IgD-negative memory B cell (primary cell): Measurements from ENCODE around the gene SCUBE2. TPM values are rescaled to one million over a fixed set of nuclear protein-coding genes. Genes with fewer than 3 reads are reported as not detected.
A peak's percentile ranks its signal among the peaks of the same experiment; 100 is the strongest.
"Not testable (repeated sequence)": the region's sequence is repeated elsewhere in the genome, so short reads cannot be mapped to it uniquely, and the experiment has no call there.

ENCODE experiments used
- H3K27ac Mint-ChIP-seq, 3 donors: one replicate each; pipeline ENCODE4 v1.8.0; 2020 to 2022; ENCODE audit warnings: mild to moderate bottlenecking in 3 of 3, mixed read lengths in 3 of 3, moderate library complexity in 1 of 3
- H3K27me3 Mint-ChIP-seq: one replicate; pipeline ENCODE4 v1.8.0; 2021; ENCODE audit warnings: mixed read lengths
- H3K36me3 Mint-ChIP-seq: one replicate; pipeline ENCODE4 v1.8.0; 2020; ENCODE audit warnings: mild to moderate bottlenecking, mixed read lengths
- H3K4me1 Mint-ChIP-seq, 3 donors: one replicate each; pipeline ENCODE4 v1.8.0; 2020 to 2022; ENCODE audit warnings: mixed read lengths in 3 of 3, mild to moderate bottlenecking in 1 of 3
- H3K4me3 Mint-ChIP-seq, 4 donors: one replicate each; pipeline ENCODE4 v1.8.0; 2020 to 2022; ENCODE audit warnings: mild to moderate bottlenecking in 4 of 4, mixed read lengths in 4 of 4, moderate library complexity in 3 of 4
- H3K9me3 Mint-ChIP-seq, 3 donors: one replicate each; pipeline ENCODE4 v1.8.0; 2020 to 2021; ENCODE audit warnings: mixed read lengths in 3 of 3, mild to moderate bottlenecking in 1 of 3
- polyA plus RNA-seq: library from polyadenylated mRNA; unstranded; fragments of 300-500 nt; fragmentation: Illumina TruSeq; gene quantifications from one replicate; pipeline ENCODE4 v1.2.3, GENCODE V29; 2021

SCUBE2 gene
- polyA plus RNA-seq, 1 donor from 2014 or later = not detected

DNA sequence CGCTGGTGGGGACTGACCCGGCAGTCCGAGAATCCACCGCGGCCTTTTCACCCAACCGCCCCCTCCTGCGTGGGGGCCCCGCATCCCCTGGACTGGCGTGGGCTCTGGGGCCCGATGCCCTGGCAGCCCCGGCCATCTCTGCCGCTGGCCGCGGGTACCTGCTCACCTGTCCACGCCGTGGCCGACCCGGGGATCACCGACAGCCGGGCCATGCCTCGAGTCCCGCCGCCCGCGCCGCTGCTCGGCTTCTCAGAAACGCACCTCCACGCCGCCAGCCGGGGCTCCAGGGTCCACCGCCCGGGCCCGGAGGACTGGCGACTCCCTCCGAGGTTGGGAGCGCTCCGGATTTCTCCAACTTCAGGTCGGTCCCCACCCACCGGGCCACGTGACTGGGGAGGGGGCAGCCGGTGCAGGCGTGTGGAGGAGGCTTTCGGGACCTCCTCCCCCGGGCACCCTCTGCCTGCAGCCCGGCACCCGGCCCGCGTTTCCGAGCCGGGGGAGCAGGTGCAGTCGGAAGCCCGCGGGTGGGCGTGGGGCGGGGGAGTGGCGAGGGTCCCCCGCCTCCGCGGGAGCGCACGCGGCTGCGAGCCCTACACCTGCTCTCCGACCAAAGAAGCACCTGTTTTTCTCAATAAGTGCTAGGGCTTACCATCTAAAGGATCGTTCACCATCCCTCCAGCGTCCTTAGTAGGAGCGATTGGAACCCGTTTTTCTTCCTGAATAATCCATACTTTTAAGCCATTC is 87.0 kb downstream of the SCUBE2 start:
- H3K4me1 Mint-ChIP-seq = peaks cover 3 to 9% (median 4%) of the 10 kb centered on the region in 3 donors
- H3K36me3 Mint-ChIP-seq = no peaks in the 10 kb centered on the region
- peak overlapping the region in 1 of 3 donors; percentile 53 for H3K27ac Mint-ChIP-seq
- peaks cover 36% of the 10 kb centered on the region for H3K27me3 Mint-ChIP-seq
- H3K4me3 Mint-ChIP-seq = peak overlapping the region in 3 of 4 donors; percentile 44 to 72 (median 64)
- no peaks in the 10 kb centered on the region for H3K9me3 Mint-ChIP-seq

DNA sequence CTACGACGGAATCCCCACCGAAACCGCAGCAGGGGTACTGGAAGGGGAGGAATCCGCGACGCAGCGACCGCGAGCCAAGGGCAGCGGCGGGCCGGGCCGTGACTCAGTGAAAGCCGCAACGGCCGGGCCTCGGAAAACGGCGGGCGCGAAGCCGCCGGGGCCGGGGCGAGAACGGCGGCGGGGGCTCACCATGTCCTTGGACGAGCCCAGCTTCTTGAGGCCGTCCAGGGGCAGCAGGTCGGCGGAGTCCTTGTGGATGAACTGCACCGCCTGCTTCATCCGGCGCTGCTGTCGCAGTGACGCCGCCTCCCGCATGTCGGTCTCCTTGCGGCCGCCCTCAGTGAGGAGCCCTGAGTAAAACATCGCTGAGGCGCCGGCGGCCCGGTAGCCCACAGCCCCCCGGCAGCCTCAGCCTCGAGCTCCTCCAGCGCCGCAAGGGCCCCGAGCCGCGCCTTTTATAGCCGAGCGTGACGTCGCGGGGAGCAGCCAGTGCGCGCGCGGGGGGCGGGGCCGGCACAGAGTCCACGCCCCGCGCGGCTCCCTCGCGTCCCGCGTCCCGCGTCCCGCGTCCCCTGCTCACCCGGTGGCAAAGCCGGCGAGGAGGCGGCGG is 87.7 kb downstream of the SCUBE2 start, which contains the start of gene NRIP3:
NRIP3 (minus strand) TSS at position 429 of the 610 bp plus-strand sequence; CDS start at position 363, 66 bp downstream.
- H3K4me1 Mint-ChIP-seq = peaks cover 3 to 9% (median 4%) of the 10 kb centered on the region in 3 donors
- H3K4me3 Mint-ChIP-seq = peak within 1 kb of the TSS; percentile 73 to 88 (median 78)
- no peaks in the 10 kb centered on the region for H3K36me3 Mint-ChIP-seq
- H3K27me3 Mint-ChIP-seq = peaks cover 36% of the 10 kb centered on the region
- H3K9me3 Mint-ChIP-seq = no peaks in the 10 kb centered on the region
- H3K27ac Mint-ChIP-seq = peak within 1 kb of the TSS in 1 of 3 donors; percentile 81

GRCh38 chr11:9002920-9003572 is 88.4 kb downstream of the SCUBE2 start:
- Mint-ChIP-seq H3K4me1 (peaks cover 3 to 9% (median 4%) of the 10 kb centered on the region in 3 donors), H3K27me3 (peaks cover 36% of the 10 kb centered on the region), H3K9me3 (no peaks in the 10 kb centered on the region), H3K4me3 (peak overlapping the region; percentile 73 to 88 (median 78)), H3K36me3 (no peaks in the 10 kb centered on the region), H3K27ac (peak overlapping the region in 1 of 3 donors; percentile 81)

GRCh38 chr11:9001736-9002135 is 89.7 kb downstream of the SCUBE2 start:
- H3K27ac Mint-ChIP-seq = no peak overlapping the region
- peaks cover 38% of the 10 kb centered on the region for H3K27me3 Mint-ChIP-seq
- H3K9me3 Mint-ChIP-seq = no peaks in the 10 kb centered on the region
- no peak overlapping the region for H3K4me3 Mint-ChIP-seq
- no peaks in the 10 kb centered on the region for H3K36me3 Mint-ChIP-seq
- peaks cover 3 to 9% (median 4%) of the 10 kb centered on the region in 3 donors for H3K4me1 Mint-ChIP-seq

- Mint-ChIP-seq H3K4me3 (no peak overlapping the region), H3K4me1 (peaks cover 0 to under 1% (median 0%) of the 10 kb centered on the region in 3 donors), H3K27ac (no peak overlapping the region), H3K36me3 (no peaks in the 10 kb centered on the region), H3K9me3 (no peaks in the 10 kb centered on the region), H3K27me3 (peaks cover 27% of the 10 kb centered on the region)
Measured at GRCh38 chr11:8998017-8998416, 93.4 kb downstream of the SCUBE2 start.

DNA sequence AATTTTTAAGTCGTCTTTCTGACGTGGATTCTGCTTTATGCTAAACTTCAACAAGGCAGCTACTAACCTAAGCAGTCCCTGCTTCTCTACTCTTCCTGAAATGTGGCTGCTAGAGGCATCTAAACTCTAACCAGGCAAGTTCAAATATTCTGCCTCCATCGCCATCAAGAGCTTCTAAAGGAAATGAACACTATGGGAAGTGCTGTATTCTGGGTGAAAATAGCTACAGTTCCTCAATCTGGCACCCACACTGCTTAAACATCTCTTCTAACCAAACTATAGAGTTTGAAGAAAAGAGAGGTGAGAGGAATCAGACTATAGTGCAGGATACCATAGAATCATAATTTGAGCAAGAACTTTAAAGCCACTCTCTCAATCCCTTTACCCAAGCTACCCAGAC is 93.9 kb downstream of the SCUBE2 start:
- Mint-ChIP-seq H3K4me1 (no peaks in the 10 kb centered on the region), H3K27me3 (peaks cover 23% of the 10 kb centered on the region), H3K4me3 (no peak overlapping the region), H3K36me3 (no peaks in the 10 kb centered on the region), H3K27ac (no peak overlapping the region), H3K9me3 (no peaks in the 10 kb centered on the region)

DNA sequence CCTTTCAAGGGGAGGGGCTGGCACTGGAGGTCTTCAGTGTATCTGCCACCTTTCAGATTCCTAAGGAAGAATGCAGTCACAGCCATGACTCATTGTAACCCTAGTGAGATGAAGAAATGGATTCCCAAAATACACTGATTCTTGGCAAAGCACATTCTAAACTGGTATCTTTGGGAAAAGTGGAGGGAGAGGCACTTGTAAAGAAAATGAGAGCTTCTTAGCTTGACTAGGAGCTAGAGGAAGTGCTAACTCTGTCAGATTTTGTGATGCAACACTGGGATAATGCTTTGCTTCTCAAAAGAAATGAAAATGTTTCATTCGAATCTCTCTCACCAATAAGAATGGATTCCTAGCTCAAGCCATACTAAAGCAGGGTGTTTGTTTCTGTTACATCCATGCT is 101.9 kb downstream of the SCUBE2 start:
- no peaks in the 10 kb centered on the region for H3K4me1 Mint-ChIP-seq
- no peaks in the 10 kb centered on the region for H3K9me3 Mint-ChIP-seq
- no peaks in the 10 kb centered on the region for H3K36me3 Mint-ChIP-seq
- H3K27ac Mint-ChIP-seq = no peak overlapping the region
- no peak overlapping the region for H3K4me3 Mint-ChIP-seq
- peaks cover 9% of the 10 kb centered on the region for H3K27me3 Mint-ChIP-seq

GRCh38 chr11:8988329-8989234 is 102.8 kb downstream of the SCUBE2 start:
- Mint-ChIP-seq H3K9me3 (no peaks in the 10 kb centered on the region), H3K4me3 (no peak overlapping the region), H3K27ac (no peak overlapping the region), H3K4me1 (no peaks in the 10 kb centered on the region), H3K36me3 (no peaks in the 10 kb centered on the region), H3K27me3 (peaks cover 9% of the 10 kb centered on the region)

DNA sequence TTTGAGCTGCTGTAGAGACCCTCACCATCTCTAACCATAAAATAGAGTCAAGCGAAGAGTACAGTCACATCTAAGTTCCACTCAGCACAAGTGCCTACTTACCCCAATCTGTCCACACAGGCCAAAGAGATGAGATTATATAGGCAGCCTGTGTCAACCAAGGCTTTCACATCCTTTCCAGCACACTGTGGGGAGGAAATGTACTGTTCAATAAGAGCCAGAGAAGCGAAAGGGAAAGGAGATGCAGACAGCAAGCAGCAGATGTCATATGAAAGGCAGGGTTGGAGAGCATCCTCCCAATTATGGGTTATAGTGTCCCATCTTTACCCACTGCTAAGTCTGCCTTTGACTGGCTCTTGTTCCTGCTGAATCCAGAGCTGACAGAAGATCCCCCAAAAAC is 104.0 kb downstream of the SCUBE2 start:
- Mint-ChIP-seq H3K36me3 (no peaks in the 10 kb centered on the region), H3K4me1 (no peaks in the 10 kb centered on the region), H3K9me3 (peaks cover 0 to 1% (median 0%) of the 10 kb centered on the region in 3 donors), H3K27me3 (peaks cover 9% of the 10 kb centered on the region), H3K27ac (no peak overlapping the region), H3K4me3 (no peak overlapping the region)

GRCh38 chr11:8986772-8987171 is 104.6 kb downstream of the SCUBE2 start:
- H3K27me3 Mint-ChIP-seq, H3K36me3 Mint-ChIP-seq, H3K9me3 Mint-ChIP-seq, H3K4me1 Mint-ChIP-seq, H3K4me3 Mint-ChIP-seq, H3K27ac Mint-ChIP-seq: not testable (repeated sequence)

- Mint-ChIP-seq H3K4me1 (no peaks in the 10 kb centered on the region), H3K27ac (no peak overlapping the region), H3K27me3 (peaks cover 6% of the 10 kb centered on the region), H3K36me3 (no peaks in the 10 kb centered on the region), H3K9me3 (peaks cover 0 to 1% (median 0%) of the 10 kb centered on the region in 3 donors), H3K4me3 (no peak overlapping the region)
Measured at GRCh38 chr11:8985462-8985861, 105.9 kb downstream of the SCUBE2 start.

DNA sequence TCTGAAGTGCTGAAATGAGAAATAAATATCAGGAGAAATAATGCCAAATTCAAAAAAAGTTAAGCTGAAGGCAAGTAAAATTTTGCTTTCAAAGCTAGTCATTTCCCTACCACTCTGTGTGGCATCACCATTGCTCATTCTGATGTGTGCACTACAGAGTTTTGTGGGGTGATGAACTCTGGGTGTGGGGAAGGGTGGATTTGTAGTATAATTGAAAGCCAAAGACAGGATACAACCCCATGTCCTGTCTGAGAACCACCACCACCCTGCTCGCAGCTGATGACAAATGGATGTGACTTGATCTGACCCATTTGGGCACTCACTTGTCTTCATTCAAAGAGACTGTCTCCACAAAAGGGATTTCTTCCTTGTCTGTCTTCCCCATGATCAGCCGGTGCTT is 107.8 kb downstream of the SCUBE2 start:
- H3K4me1 Mint-ChIP-seq = no peaks in the 10 kb centered on the region
- no peaks in the 10 kb centered on the region for H3K36me3 Mint-ChIP-seq
- peaks cover 0 to 1% (median 0%) of the 10 kb centered on the region in 3 donors for H3K9me3 Mint-ChIP-seq
- peaks cover 6% of the 10 kb centered on the region for H3K27me3 Mint-ChIP-seq
- no peak overlapping the region for H3K27ac Mint-ChIP-seq
- no peak overlapping the region for H3K4me3 Mint-ChIP-seq

- peaks cover 0 to 1% (median 0%) of the 10 kb centered on the region in 3 donors for H3K9me3 Mint-ChIP-seq
- H3K36me3 Mint-ChIP-seq = no peaks in the 10 kb centered on the region
- H3K27me3 Mint-ChIP-seq = no peaks in the 10 kb centered on the region
- H3K4me1 Mint-ChIP-seq = no peaks in the 10 kb centered on the region
- H3K27ac Mint-ChIP-seq = no peak overlapping the region
- H3K4me3 Mint-ChIP-seq = no peak overlapping the region
Measured at GRCh38 chr11:8980485-8980884, 110.9 kb downstream of the SCUBE2 start.

- H3K4me1 Mint-ChIP-seq, H3K36me3 Mint-ChIP-seq: not testable (repeated sequence)
Measured at GRCh38 chr11:8979365-8979764, 112.0 kb downstream of the SCUBE2 start.

More at GRCh38 chr11:8979365-8979764, 112.0 kb downstream of the SCUBE2 start:
- not testable (repeated sequence) for H3K27ac Mint-ChIP-seq, H3K4me3 Mint-ChIP-seq, H3K9me3 Mint-ChIP-seq, H3K27me3 Mint-ChIP-seq
